Peyer's patch (tissue), 4 donors: ENCODE results near the gene CUBN.

Experiments
- CTCF ChIP-seq, 6 experiments: fragments of 450-650 bp in 4 of 6; fragments of 200-600 bp in 2 of 6; sonication (generic) in 1 of 6; IDR thresholded peaks; one replicate each; pipeline ENCODE4 v1.5.1; 2017 to 2019; ENCODE audit warnings: antibody characterized with exemption in 6 of 6, mild to moderate bottlenecking in 3 of 6, moderate library complexity in 1 of 6
- POLR2A ChIP-seq, 2 donors: fragments of 450-650 bp; IDR thresholded peaks; one replicate each; pipeline ENCODE4 v1.5.1; 2017; ENCODE audit warnings: antibody characterized with exemption in 2 of 2, mild to moderate bottlenecking in 2 of 2, moderate library complexity in 2 of 2

GRCh38 chr10:16941870-16942269 lies 187.7 kb downstream of the CUBN start:
- TF ChIP-seq CTCF (IDR thresholded peaks at IDR 0.05) (no peak), POLR2A (IDR thresholded peaks at IDR 0.05) (no peak)
